Body of pancreas (tissue), 4 donors: ENCODE data around the gene ASF1B. TPM values are rescaled to one million over a fixed set of nuclear protein-coding genes. Genes with fewer than 3 reads are reported as not detected.

ENCODE experiments used
- ATAC-seq: fragments of 150-250 bp; one replicate; pipeline ENCODE4 v1.9.1; 2016
- DNase-seq, 4 donors: peaks; one replicate each; pipeline ENCODE4 v3.0.0-alpha.2; 2019
- H3K27ac ChIP-seq, 4 donors: fragments of 200-600 bp; sonication (generic); 1 replicate in 3 of 4; 2 replicates in 1 of 4; pipeline versions ENCODE4 v1.5.1 to v1.6.1; 2016 to 2019; ENCODE audit warnings: mild to moderate bottlenecking in 1 of 4, mixed read lengths in 1 of 4, moderate library complexity in 1 of 4
- H3K27me3 ChIP-seq, 2 donors: fragments of 200-600 bp; sonication (generic); one replicate each; pipeline ENCODE4 v1.6.0; 2016; ENCODE audit warnings: mild to moderate bottlenecking in 1 of 2
- H3K36me3 ChIP-seq, 2 donors: fragments of 200-600 bp; sonication (generic); replicated peaks in 1 of 2; 2 replicates each; pipeline ENCODE4 v1.5.1; 2016; ENCODE audit warnings: low read depth in 2 of 2; ENCODE audit not compliant: insufficient read depth in 1 of 2
- H3K4me1 ChIP-seq: fragments of 200-600 bp; sonication (generic); one replicate; pipeline ENCODE4 v1.6.0; 2016
- H3K4me3 ChIP-seq, 2 donors: fragments of 200-600 bp; sonication (generic); 1 replicate in 1 of 2; 2 replicates in 1 of 2; pipeline ENCODE4 v1.5.1; 2016 to 2019
- H3K9me3 ChIP-seq, 3 donors: fragments of 200-600 bp; sonication (generic); 1 replicate in 2 of 3; 2 replicates in 1 of 3; pipeline ENCODE4 v1.5.1; 2016
- POLR2A ChIP-seq, 3 donors: fragments of 450-650 bp; IDR thresholded peaks; one replicate each; pipeline ENCODE4 v1.6.1; 2016; ENCODE audit warnings: antibody characterized with exemption in 3 of 3, mild to moderate bottlenecking in 2 of 3
- WGBS, 2 donors: methylation state at CpG; one replicate each; pipeline ENCODE4 v1.1.5; 2017; 5-methylcytosine and 5-hydroxymethylcytosine counted together
- intact Hi-C: fragments of 100-400 bp; cut with DNase I; formaldehyde crosslinking; loops from one replicate; pipeline ENCODE4 v1.15.1; 2023
- total RNA-seq, 2 donors: library from RNA; depleted of rRNA; stranded (reverse); fragments of >200 nt; gene quantifications; one replicate each; pipeline ENCODE4 v1.1.0, GENCODE V29; 2016
- TF ChIP-seq, protein P1 (sequence below), 7 experiments: fragments of 450-650 bp in 4 of 7; fragments of 200-600 bp in 3 of 7; sonication (generic) in 3 of 7; IDR thresholded peaks; one replicate each; pipeline ENCODE4 v1.5.1; 2016 to 2019; ENCODE audit warnings: antibody characterized with exemption in 7 of 7

The ASF1B gene
- total RNA-seq, 2 donors from 2014 or later, result 0.26 to 1.6 TPM

DNA sequence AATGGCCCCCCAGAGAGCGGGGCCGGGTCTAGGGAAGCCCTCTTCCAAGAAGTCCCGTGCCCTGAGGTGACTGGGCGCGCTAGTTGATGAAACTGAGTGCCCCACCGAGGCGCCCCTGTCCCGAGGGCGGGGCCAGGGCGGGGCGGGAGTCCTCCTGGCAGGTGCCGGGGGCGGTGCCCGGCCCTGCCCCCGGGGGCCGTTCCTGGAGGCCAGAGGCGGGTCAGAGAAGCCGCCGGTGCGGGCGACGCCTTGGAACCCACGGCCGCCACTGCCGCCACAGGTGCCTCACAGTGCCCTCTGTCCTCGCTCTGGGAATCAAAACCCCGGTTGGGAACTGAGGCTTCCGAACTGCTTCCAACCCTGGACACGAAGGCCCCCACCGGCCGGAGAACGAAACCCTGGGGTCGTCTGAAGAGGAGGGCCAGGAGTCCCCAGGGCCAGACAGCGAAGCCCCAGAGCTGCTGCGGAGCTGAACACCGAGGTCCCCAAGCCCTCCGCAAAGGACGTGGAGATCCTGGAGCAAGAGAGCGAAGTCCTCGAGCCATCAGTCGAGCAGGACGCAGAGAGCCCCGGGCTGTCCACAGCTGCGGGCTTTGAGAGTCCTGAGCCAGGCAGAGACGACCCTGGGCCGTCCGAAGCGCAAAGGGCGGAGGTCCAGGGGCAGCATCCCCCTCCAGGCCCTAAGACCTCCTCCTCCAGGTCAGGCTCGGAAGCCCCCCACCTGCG, 63.7 kb downstream of the ASF1B start, which contains the start of gene MISP3:
Gene MISP3, plus strand, starts transcription at position 252 of the 726 bp plus-strand sequence. CDS start 524 bp downstream, outside the sequence.
- DNase-seq, result peak; percentile 87 to 91 (median 88)
- Histone ChIP-seq H3K4me1 (peaks cover 35% of the 10 kb centered on the region), H3K9me3 (no peaks in the 10 kb centered on the region), H3K4me3 (peak within 1 kb of the TSS; percentile 73 to 94), H3K36me3 (no peaks in the 10 kb centered on the region), H3K27ac (peak within 1 kb of the TSS; percentile 85 to 97 (median 95)), H3K27me3 (no peaks in the 10 kb centered on the region)
- TF ChIP-seq, protein P1, sequence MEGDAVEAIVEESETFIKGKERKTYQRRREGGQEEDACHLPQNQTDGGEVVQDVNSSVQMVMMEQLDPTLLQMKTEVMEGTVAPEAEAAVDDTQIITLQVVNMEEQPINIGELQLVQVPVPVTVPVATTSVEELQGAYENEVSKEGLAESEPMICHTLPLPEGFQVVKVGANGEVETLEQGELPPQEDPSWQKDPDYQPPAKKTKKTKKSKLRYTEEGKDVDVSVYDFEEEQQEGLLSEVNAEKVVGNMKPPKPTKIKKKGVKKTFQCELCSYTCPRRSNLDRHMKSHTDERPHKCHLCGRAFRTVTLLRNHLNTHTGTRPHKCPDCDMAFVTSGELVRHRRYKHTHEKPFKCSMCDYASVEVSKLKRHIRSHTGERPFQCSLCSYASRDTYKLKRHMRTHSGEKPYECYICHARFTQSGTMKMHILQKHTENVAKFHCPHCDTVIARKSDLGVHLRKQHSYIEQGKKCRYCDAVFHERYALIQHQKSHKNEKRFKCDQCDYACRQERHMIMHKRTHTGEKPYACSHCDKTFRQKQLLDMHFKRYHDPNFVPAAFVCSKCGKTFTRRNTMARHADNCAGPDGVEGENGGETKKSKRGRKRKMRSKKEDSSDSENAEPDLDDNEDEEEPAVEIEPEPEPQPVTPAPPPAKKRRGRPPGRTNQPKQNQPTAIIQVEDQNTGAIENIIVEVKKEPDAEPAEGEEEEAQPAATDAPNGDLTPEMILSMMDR (IDR thresholded peaks at IDR 0.05), result peak in 2 of 7 experiments; percentile 3 to 19
- peak; percentile 33 to 56 (median 55) for TF ChIP-seq POLR2A (IDR thresholded peaks at IDR 0.05)
- WGBS, 2 donors, result 0% methylated on average over 6 to 45 of the region's 51 CpGs
- intact Hi-C loops, result loop anchor here (5.0 kb wide), 1 partner anchor 190 kb away; no protein-coding TSS in a partner anchor
- ATAC-seq, result peak; percentile 72

GRCh38 chr19:14070268-14071050, 65.9 kb downstream of the ASF1B start:
- WGBS, 2 donors, result 93 to 98% methylated on average over 24 to 43 of the region's 43 CpGs
- DNase-seq (no peak), ATAC-seq (no peak)
- Histone ChIP-seq H3K27ac (no peak overlapping the region), H3K9me3 (no peaks in the 10 kb centered on the region), H3K36me3 (no peaks in the 10 kb centered on the region), H3K4me1 (peaks cover 26% of the 10 kb centered on the region), H3K27me3 (no peaks in the 10 kb centered on the region), H3K4me3 (no peak overlapping the region)
- intact Hi-C loops, result loop anchor here (5.0 kb wide), 1 partner anchor 188 kb away; no protein-coding TSS in a partner anchor
- TF ChIP-seq, protein P1 (IDR thresholded peaks at IDR 0.05), result no peak
- no peak for TF ChIP-seq POLR2A (IDR thresholded peaks at IDR 0.05)

Other genes with a start within 250 kb of the ASF1B start
- gene BRME1, start 230.5 kb downstream of the ASF1B start, total RNA-seq, result 1 to 10 TPM; 3.0 to 4.9 TPM
- 10 to 100 TPM; 35.5 to 52.1 TPM for gene CC2D1A, start 230.4 kb downstream of the ASF1B start, total RNA-seq
- gene PODNL1, start 198.2 kb downstream of the ASF1B start, total RNA-seq, result under 1 TPM in 1 of 2 donors, not detected in 1; 0.66 TPM
- gene DCAF15, start 184.1 kb downstream of the ASF1B start, total RNA-seq, result 10 to 100 TPM in 1 of 2 donors, 1 to 10 TPM in 1; 7.0 to 20.4 TPM
- 1 to 10 TPM; 3.9 to 7.6 TPM for gene RFX1, start 130.3 kb downstream of the ASF1B start, total RNA-seq
- gene RLN3, start 108.4 kb downstream of the ASF1B start, total RNA-seq, result not detected
- gene IL27RA, start 104.8 kb downstream of the ASF1B start, total RNA-seq, result 1 to 10 TPM; 1.3 to 3.6 TPM
- 10 to 100 TPM; 17.4 to 28.3 TPM for gene PALM3, start 74.5 kb downstream of the ASF1B start, total RNA-seq
- gene MISP3, start 63.8 kb downstream of the ASF1B start, total RNA-seq, result 10 to 100 TPM; 21.1 to 25.7 TPM
- gene C19orf67, start 50.8 kb downstream of the ASF1B start, total RNA-seq, result not detected
- gene SAMD1, start 45.8 kb downstream of the ASF1B start, total RNA-seq, result 10 to 100 TPM; 11.2 to 22.1 TPM
- 10 to 100 TPM; 15.5 to 22.6 TPM for gene PRKACA, start 18.8 kb downstream of the ASF1B start, total RNA-seq
- gene ADGRL1, start 69.6 kb upstream of the ASF1B start, total RNA-seq, result 10 to 100 TPM; 12.5 to 16.5 TPM
- 10 to 100 TPM; 11.5 to 24.6 TPM for gene ADGRE5, start 244.9 kb upstream of the ASF1B start, total RNA-seq